Stimulated activated CD8-positive, alpha-beta memory T cell treated with anti-CD3 and anti-CD28 coated beads, Interleukin-4, amount 100 ng/mL, for 24 hours (primary cell): Measurements from ENCODE around the gene KRTAP13-2.

Experiments used
- DNase-seq: peaks from one replicate; pipeline ENCODE4 v3.0.0-alpha.2; 2020; ENCODE audit warnings: low read depth

KRTAP13-2 gene

GRCh38 chr21:30372139-30372770, at the start of gene KRTAP13-2:
KRTAP13-2 (minus strand) TSS chr21:30372271; CDS start chr21:30372213, 58 bp downstream.
- DNase-seq, result no peak

GRCh38 chr21:30415993-30416392, 43.9 kb upstream of the KRTAP13-2 start:
- no peak for DNase-seq

GRCh38 chr21:30408782-30409494, 36.9 kb upstream of the KRTAP13-2 start:
- no peak for DNase-seq

- DNase-seq, result no peak
Observed at GRCh38 chr21:30395731-30396130, 23.7 kb upstream of the KRTAP13-2 start, which contains the start of gene KRTAP13-1. KRTAP13-1 (plus strand) TSS chr21:30396031; CDS start chr21:30396087, 56 bp downstream.

GRCh38 chr21:30391492-30392025, 19.5 kb upstream of the KRTAP13-2 start:
- DNase-seq, result no peak

GRCh38 chr21:30382201-30382600, 10.1 kb upstream of the KRTAP13-2 start:
- no peak for DNase-seq

- DNase-seq, result no peak
Observed at GRCh38 chr21:30355906-30356305, 16.2 kb downstream of the KRTAP13-2 start.

GRCh38 chr21:30354308-30355005, 17.6 kb downstream of the KRTAP13-2 start:
- no peak for DNase-seq

- no peak for DNase-seq
Observed at GRCh38 chr21:30351534-30351933, 20.5 kb downstream of the KRTAP13-2 start.

GRCh38 chr21:30349572-30349971, 22.5 kb downstream of the KRTAP13-2 start:
- no peak for DNase-seq

GRCh38 chr21:30348506-30348905, 23.6 kb downstream of the KRTAP13-2 start, which contains the start of gene KRTAP23-1:
KRTAP23-1 (minus strand) TSS chr21:30348606; CDS start chr21:30348606, 0 bp downstream.
- DNase-seq, result no peak

- no peak for DNase-seq
Observed at GRCh38 chr21:30345014-30345413, 27.1 kb downstream of the KRTAP13-2 start.

- DNase-seq, result no peak
Observed at GRCh38 chr21:30340714-30341573, 31.1 kb downstream of the KRTAP13-2 start.

GRCh38 chr21:30338717-30339116, 33.4 kb downstream of the KRTAP13-2 start:
- DNase-seq, result no peak

GRCh38 chr21:30337772-30338171, 34.3 kb downstream of the KRTAP13-2 start:
- DNase-seq, result no peak

GRCh38 chr21:30337276-30337744, 34.8 kb downstream of the KRTAP13-2 start, which contains the start of gene KRTAP27-1:
KRTAP27-1 (minus strand) TSS chr21:30337694; CDS start chr21:30337668, 26 bp downstream.
- no peak for DNase-seq

GRCh38 chr21:30336596-30336995, 35.5 kb downstream of the KRTAP13-2 start:
- no peak for DNase-seq

GRCh38 chr21:30333736-30334135, 38.3 kb downstream of the KRTAP13-2 start:
- no peak for DNase-seq

GRCh38 chr21:30332681-30333080, 39.4 kb downstream of the KRTAP13-2 start:
- DNase-seq, result no peak

- DNase-seq, result no peak
Observed at GRCh38 chr21:30329203-30329875, 42.7 kb downstream of the KRTAP13-2 start.

GRCh38 chr21:30326390-30326789, 45.7 kb downstream of the KRTAP13-2 start:
- no peak for DNase-seq
